ENCODE data around the gene SERPINB5. TPM values are rescaled to one million over a fixed set of nuclear protein-coding genes. Genes with fewer than 3 reads are reported as not detected.

Gene SERPINB5
- total RNA-seq, 1 donor from 2014 or later = not detected

GRCh38 chr18:63470751-63471150, 6.0 kb upstream of the SERPINB5 start:
- DNase-seq (ENCODE audit: low spot score) = no peak
- no peak for TF ChIP-seq EZH2phosphoT487 (IDR thresholded peaks at IDR 0.05)
- no peak for TF ChIP-seq CTCF (IDR thresholded peaks at IDR 0.05)
- TF ChIP-seq EZH2 (IDR thresholded peaks at IDR 0.05) = no peak
- H2AFZ ChIP-seq (replicated peaks) = no peak overlapping the region

GRCh38 chr18:63472380-63472779, 4.4 kb upstream of the SERPINB5 start:
- no peak for DNase-seq (ENCODE audit: low spot score)
- Mint-ChIP-seq H3K4me3 (no peak overlapping the region), H3K4me1 (no peaks in the 10 kb centered on the region), H3K27ac (no peak overlapping the region), H3K9me3 (no peaks in the 10 kb centered on the region), H3K27me3 (ENCODE audit: insufficient read depth, low read depth) (no peaks in the 10 kb centered on the region), H3K36me3 (no peaks in the 10 kb centered on the region)
- H3K9me3 ChIP-seq (ENCODE audit: low read depth) = no peaks in the 10 kb centered on the region
- no peaks in the 10 kb centered on the region for H3K27me3 ChIP-seq
- H3K4me3 ChIP-seq = no peak overlapping the region
- H3F3A ChIP-seq (ENCODE audit: low read depth) = no peaks in the 10 kb centered on the region
- no peaks in the 10 kb centered on the region for H3K79me2 ChIP-seq (ENCODE audit: low read depth)
- no peaks in the 10 kb centered on the region for H3K4me1 ChIP-seq
- H3K9ac ChIP-seq = no peak overlapping the region
- H3K27ac ChIP-seq = no peak overlapping the region
- TF ChIP-seq EZH2 (IDR thresholded peaks at IDR 0.05) (no peak), EZH2phosphoT487 (IDR thresholded peaks at IDR 0.05) (no peak), CTCF (IDR thresholded peaks at IDR 0.05) (no peak)
- H2AFZ ChIP-seq (replicated peaks) = no peak overlapping the region
- H3K4me2 ChIP-seq = no peak overlapping the region
- H3K36me3 ChIP-seq = no peaks in the 10 kb centered on the region
- no peaks in the 10 kb centered on the region for H4K20me1 ChIP-seq (ENCODE audit: low read depth)

More at GRCh38 chr18:63470751-63471150, 6.0 kb upstream of the SERPINB5 start:
- Mint-ChIP-seq H3K27ac (no peak overlapping the region), H3K4me3 (no peak overlapping the region), H3K36me3 (no peaks in the 10 kb centered on the region), H3K27me3 (ENCODE audit: insufficient read depth, low read depth) (no peaks in the 10 kb centered on the region), H3K9me3 (no peaks in the 10 kb centered on the region), H3K4me1 (no peaks in the 10 kb centered on the region)
- no peaks in the 10 kb centered on the region for H4K20me1 ChIP-seq (ENCODE audit: low read depth)
- H3K4me2 ChIP-seq = no peak overlapping the region
- no peak overlapping the region for H3K4me3 ChIP-seq
- H3F3A ChIP-seq (ENCODE audit: low read depth) = no peaks in the 10 kb centered on the region
- H3K27me3 ChIP-seq = no peaks in the 10 kb centered on the region
- no peaks in the 10 kb centered on the region for H3K36me3 ChIP-seq
- no peaks in the 10 kb centered on the region for H3K79me2 ChIP-seq (ENCODE audit: low read depth)
- H3K9ac ChIP-seq = no peak overlapping the region
- no peaks in the 10 kb centered on the region for H3K9me3 ChIP-seq (ENCODE audit: low read depth)
- no peaks in the 10 kb centered on the region for H3K4me1 ChIP-seq
- H3K27ac ChIP-seq = no peak overlapping the region

- H3K4me1 ChIP-seq = no peaks in the 10 kb centered on the region
- H3K36me3 Mint-ChIP-seq = no peaks in the 10 kb centered on the region
- H3F3A ChIP-seq (ENCODE audit: low read depth) = no peaks in the 10 kb centered on the region
- DNase-seq (ENCODE audit: low spot score) = no peak
- TF ChIP-seq EZH2phosphoT487 (IDR thresholded peaks at IDR 0.05) (no peak), CTCF (IDR thresholded peaks at IDR 0.05) (no peak)
- H2AFZ ChIP-seq (replicated peaks) = no peak overlapping the region
- no peaks in the 10 kb centered on the region for H3K36me3 ChIP-seq
- no peaks in the 10 kb centered on the region for H3K4me1 Mint-ChIP-seq
- no peak overlapping the region for H3K4me3 ChIP-seq
- no peaks in the 10 kb centered on the region for H3K79me2 ChIP-seq (ENCODE audit: low read depth)
- no peaks in the 10 kb centered on the region for H3K27me3 Mint-ChIP-seq (ENCODE audit: insufficient read depth, low read depth)
- no peak overlapping the region for H3K27ac Mint-ChIP-seq
- no peaks in the 10 kb centered on the region for H3K9me3 ChIP-seq (ENCODE audit: low read depth)
- H3K9me3 Mint-ChIP-seq = no peaks in the 10 kb centered on the region
- no peak overlapping the region for H3K9ac ChIP-seq
- no peaks in the 10 kb centered on the region for H4K20me1 ChIP-seq (ENCODE audit: low read depth)
- no peak overlapping the region for H3K4me3 Mint-ChIP-seq
- H3K4me2 ChIP-seq = no peak overlapping the region
- no peak overlapping the region for H3K27ac ChIP-seq
- H3K27me3 ChIP-seq = no peaks in the 10 kb centered on the region
Measured at GRCh38 chr18:63477200-63477599, 442 bp downstream of the SERPINB5 start.

Measured in neural progenitor cell (in vitro differentiated cells).